ENCODE results near the gene HTR4.

HTR4 gene

GRCh38 chr5:148467958-148468357 is 186.4 kb downstream of the HTR4 start:
- no peak overlapping the region for H2AFZ ChIP-seq (ENCODE audit: low read depth, low read length)
- no peaks in the 10 kb centered on the region for H3K9me3 ChIP-seq (ENCODE audit: low read length)
- no peaks in the 10 kb centered on the region for H3K27me3 ChIP-seq (ENCODE audit: insufficient read depth, low read length)
- H3K4me3 ChIP-seq (ENCODE audit: low read length) = no peak overlapping the region
- no peaks in the 10 kb centered on the region for H3K36me3 ChIP-seq (ENCODE audit: insufficient read depth, low read length)
- H3K4me1 ChIP-seq (ENCODE audit: insufficient read depth, low read length) = no peaks in the 10 kb centered on the region

GRCh38 chr5:148466236-148466580 is 188.1 kb downstream of the HTR4 start:
- H3K9me3 ChIP-seq (ENCODE audit: low read length) = no peaks in the 10 kb centered on the region
- H3K27me3 ChIP-seq (ENCODE audit: insufficient read depth, low read length) = no peaks in the 10 kb centered on the region
- H3K4me1 ChIP-seq (ENCODE audit: insufficient read depth, low read length) = no peaks in the 10 kb centered on the region
- no peak overlapping the region for H2AFZ ChIP-seq (ENCODE audit: low read depth, low read length)
- H3K36me3 ChIP-seq (ENCODE audit: insufficient read depth, low read length) = no peaks in the 10 kb centered on the region
- H3K4me3 ChIP-seq (ENCODE audit: low read length) = no peak overlapping the region

- no peaks in the 10 kb centered on the region for H3K9me3 ChIP-seq (ENCODE audit: low read length)
- H3K4me3 ChIP-seq (ENCODE audit: low read length) = no peak overlapping the region
- H3K36me3 ChIP-seq (ENCODE audit: insufficient read depth, low read length) = no peaks in the 10 kb centered on the region
- H3K27me3 ChIP-seq (ENCODE audit: insufficient read depth, low read length) = no peaks in the 10 kb centered on the region
- no peaks in the 10 kb centered on the region for H3K4me1 ChIP-seq (ENCODE audit: insufficient read depth, low read length)
- no peak overlapping the region for H2AFZ ChIP-seq (ENCODE audit: low read depth, low read length)
Measured at GRCh38 chr5:148465381-148466235, 188.7 kb downstream of the HTR4 start.

- Histone ChIP-seq H3K27me3 (ENCODE audit: insufficient read depth, low read length) (no peaks in the 10 kb centered on the region), H2AFZ (ENCODE audit: low read depth, low read length) (no peak overlapping the region), H3K4me1 (ENCODE audit: insufficient read depth, low read length) (no peaks in the 10 kb centered on the region), H3K36me3 (ENCODE audit: insufficient read depth, low read length) (no peaks in the 10 kb centered on the region), H3K4me3 (ENCODE audit: low read length) (no peak overlapping the region), H3K9me3 (ENCODE audit: low read length) (no peaks in the 10 kb centered on the region)
Measured at GRCh38 chr5:148459669-148460068, 194.7 kb downstream of the HTR4 start.

GRCh38 chr5:148458036-148458888 is 196.1 kb downstream of the HTR4 start:
- Histone ChIP-seq H3K9me3 (ENCODE audit: low read length) (no peaks in the 10 kb centered on the region), H3K4me1 (ENCODE audit: insufficient read depth, low read length) (no peaks in the 10 kb centered on the region), H3K27me3 (ENCODE audit: insufficient read depth, low read length) (no peaks in the 10 kb centered on the region), H3K4me3 (ENCODE audit: low read length) (no peak overlapping the region), H3K36me3 (ENCODE audit: insufficient read depth, low read length) (no peaks in the 10 kb centered on the region), H2AFZ (ENCODE audit: low read depth, low read length) (no peak overlapping the region)

- Histone ChIP-seq H3K36me3 (ENCODE audit: insufficient read depth, low read length) (no peaks in the 10 kb centered on the region), H3K4me3 (ENCODE audit: low read length) (no peak overlapping the region), H3K4me1 (ENCODE audit: insufficient read depth, low read length) (no peaks in the 10 kb centered on the region), H2AFZ (ENCODE audit: low read depth, low read length) (no peak overlapping the region), H3K27me3 (ENCODE audit: insufficient read depth, low read length) (no peaks in the 10 kb centered on the region), H3K9me3 (ENCODE audit: low read length) (no peaks in the 10 kb centered on the region)
Measured at GRCh38 chr5:148457183-148457620, 197.1 kb downstream of the HTR4 start.

- Histone ChIP-seq H3K9me3 (ENCODE audit: low read length) (no peaks in the 10 kb centered on the region), H3K36me3 (ENCODE audit: insufficient read depth, low read length) (no peaks in the 10 kb centered on the region), H3K4me3 (ENCODE audit: low read length) (no peak overlapping the region), H3K27me3 (ENCODE audit: insufficient read depth, low read length) (no peaks in the 10 kb centered on the region), H3K4me1 (ENCODE audit: insufficient read depth, low read length) (no peaks in the 10 kb centered on the region), H2AFZ (ENCODE audit: low read depth, low read length) (no peak overlapping the region)
Measured at GRCh38 chr5:148455185-148455584, 199.1 kb downstream of the HTR4 start.

- Histone ChIP-seq H3K4me1 (ENCODE audit: insufficient read depth, low read length) (no peaks in the 10 kb centered on the region), H2AFZ (ENCODE audit: low read depth, low read length) (no peak overlapping the region), H3K4me3 (ENCODE audit: low read length) (no peak overlapping the region), H3K36me3 (ENCODE audit: insufficient read depth, low read length) (no peaks in the 10 kb centered on the region), H3K27me3 (ENCODE audit: insufficient read depth, low read length) (no peaks in the 10 kb centered on the region), H3K9me3 (ENCODE audit: low read length) (no peaks in the 10 kb centered on the region)
Measured at GRCh38 chr5:148454576-148454975, 199.8 kb downstream of the HTR4 start.

- Histone ChIP-seq H3K9me3 (ENCODE audit: low read length) (no peaks in the 10 kb centered on the region), H3K4me1 (ENCODE audit: insufficient read depth, low read length) (no peaks in the 10 kb centered on the region), H3K27me3 (ENCODE audit: insufficient read depth, low read length) (no peaks in the 10 kb centered on the region), H3K4me3 (ENCODE audit: low read length) (no peak overlapping the region), H3K36me3 (ENCODE audit: insufficient read depth, low read length) (no peaks in the 10 kb centered on the region), H2AFZ (ENCODE audit: low read depth, low read length) (no peak overlapping the region)
Measured at GRCh38 chr5:148452499-148453193, 201.7 kb downstream of the HTR4 start.

- no peak overlapping the region for H2AFZ ChIP-seq (ENCODE audit: low read depth, low read length)
- no peaks in the 10 kb centered on the region for H3K4me1 ChIP-seq (ENCODE audit: insufficient read depth, low read length)
- H3K9me3 ChIP-seq (ENCODE audit: low read length) = no peaks in the 10 kb centered on the region
- peaks cover 12% of the 10 kb centered on the region for H3K36me3 ChIP-seq (ENCODE audit: insufficient read depth, low read length)
- no peak overlapping the region for H3K4me3 ChIP-seq (ENCODE audit: low read length)
- no peaks in the 10 kb centered on the region for H3K27me3 ChIP-seq (ENCODE audit: insufficient read depth, low read length)
Measured at GRCh38 chr5:148446611-148447010, 207.7 kb downstream of the HTR4 start.

GRCh38 chr5:148445578-148445977 is 208.7 kb downstream of the HTR4 start:
- Histone ChIP-seq H3K9me3 (ENCODE audit: low read length) (no peaks in the 10 kb centered on the region), H2AFZ (ENCODE audit: low read depth, low read length) (no peak overlapping the region), H3K4me3 (ENCODE audit: low read length) (no peak overlapping the region), H3K4me1 (ENCODE audit: insufficient read depth, low read length) (no peaks in the 10 kb centered on the region), H3K27me3 (ENCODE audit: insufficient read depth, low read length) (no peaks in the 10 kb centered on the region), H3K36me3 (ENCODE audit: insufficient read depth, low read length) (peaks cover 21% of the 10 kb centered on the region)

- Histone ChIP-seq H3K4me3 (ENCODE audit: low read length) (no peak overlapping the region), H3K36me3 (ENCODE audit: insufficient read depth, low read length) (peaks cover 37% of the 10 kb centered on the region), H3K4me1 (ENCODE audit: insufficient read depth, low read length) (no peaks in the 10 kb centered on the region), H3K27me3 (ENCODE audit: insufficient read depth, low read length) (no peaks in the 10 kb centered on the region), H3K9me3 (ENCODE audit: low read length) (no peaks in the 10 kb centered on the region), H2AFZ (ENCODE audit: low read depth, low read length) (no peak overlapping the region)
Measured at GRCh38 chr5:148443998-148444397, 210.3 kb downstream of the HTR4 start.

- Histone ChIP-seq H3K4me3 (ENCODE audit: low read length) (no peak overlapping the region), H3K4me1 (ENCODE audit: insufficient read depth, low read length) (no peaks in the 10 kb centered on the region), H3K36me3 (ENCODE audit: insufficient read depth, low read length) (peaks cover 44% of the 10 kb centered on the region), H3K27me3 (ENCODE audit: insufficient read depth, low read length) (no peaks in the 10 kb centered on the region), H3K9me3 (ENCODE audit: low read length) (no peaks in the 10 kb centered on the region), H2AFZ (ENCODE audit: low read depth, low read length) (no peak overlapping the region)
Measured at GRCh38 chr5:148443241-148443640, 211.1 kb downstream of the HTR4 start.
